ENCODE measurements around the gene FRAT1. TPM values are rescaled to one million over a fixed set of nuclear protein-coding genes. Genes with fewer than 3 reads are reported as not detected.

FRAT1 gene
- total and polyA plus RNA-seq, 2 of the 13 experiments (the other 11 are each of a cell fraction or from before 2014, with no cell fraction given), result 1.7 to 2.3 TPM

GRCh38 chr10:97318772-97319651 lies at the start of gene FRAT1 (continued):
- TF ChIP-seq HMGXB4 (CRISPR knock-in tag; IDR thresholded peaks at IDR 0.05; ENCODE audit: borderline replicate concordance in 1 of 2, low read depth in 1 of 2) (no peak), ZFP36L2 (CRISPR knock-in tag; IDR thresholded peaks at IDR 0.05) (no peak), CREB3 (CRISPR knock-in tag; IDR thresholded peaks at IDR 0.05) (no peak), BCL3 (CRISPR knock-in tag; IDR thresholded peaks at IDR 0.05) (peak; percentile 41; the same call in 1 of the 2 replicates), BCLAF1 (IDR thresholded peaks at IDR 0.05) (no peak), CEBPB (IDR thresholded peaks at IDR 0.05; ENCODE audit: borderline replicate concordance, low read depth, low read length) (no peak), GATAD1 (CRISPR knock-in tag; IDR thresholded peaks at IDR 0.05) (no peak), HOXA3 (CRISPR knock-in tag; IDR thresholded peaks at IDR 0.05) (peak; percentile 24; the same call in 1 of the 2 replicates), ZNF704 (CRISPR knock-in tag; IDR thresholded peaks at IDR 0.05; ENCODE audit: borderline replicate concordance) (no peak), ZNF121 (CRISPR knock-in tag; IDR thresholded peaks at IDR 0.05) (no peak), PTBP1 (IDR thresholded peaks at IDR 0.05; ENCODE audit: low read depth, low read length, poor library complexity, severe bottlenecking) (no peak), RFXAP (CRISPR knock-in tag; IDR thresholded peaks at IDR 0.05; ENCODE audit: borderline replicate concordance) (peak; percentile 67; the same call in 1 of the 2 replicates), SKIL (CRISPR knock-in tag; IDR thresholded peaks at IDR 0.05; ENCODE audit: borderline replicate concordance) (no peak), DRAP1 (CRISPR knock-in tag; IDR thresholded peaks at IDR 0.05) (0 out of 2 replicates have a peak, but pooled peaks have one; percentile 10), ZNF816 (CRISPR knock-in tag; IDR thresholded peaks at IDR 0.05; ENCODE audit: borderline replicate concordance) (no peak), IKZF1 (IDR thresholded peaks at IDR 0.05) (no peak), KMT2B (CRISPR knock-in tag; IDR thresholded peaks at IDR 0.05) (peak; percentile 37; the same call in 1 of the 2 replicates)

Data from HepG2 (cell line).